ENCODE measurements around the gene CEBPG.

DNA sequence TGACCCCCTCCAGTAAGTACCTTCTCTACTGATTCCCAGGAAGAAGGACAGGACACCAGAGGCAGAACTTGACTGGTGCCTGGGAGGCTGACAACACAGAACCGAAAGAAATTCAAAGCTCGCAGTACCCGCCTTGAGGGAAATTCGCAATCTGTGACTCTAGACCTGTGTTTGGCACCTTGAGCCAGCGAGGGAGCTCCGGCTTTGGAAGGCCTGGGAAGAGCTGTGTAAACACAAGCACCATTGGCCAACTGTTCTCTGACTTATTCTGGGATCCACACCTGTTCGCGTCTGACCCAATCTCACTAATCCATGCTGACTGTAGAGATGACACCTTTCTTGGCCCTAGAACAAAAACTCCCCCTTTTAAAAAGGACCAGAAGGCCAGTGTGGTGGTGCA, 50.7 kb downstream of the CEBPG start:
- TF ChIP-seq, protein P1, sequence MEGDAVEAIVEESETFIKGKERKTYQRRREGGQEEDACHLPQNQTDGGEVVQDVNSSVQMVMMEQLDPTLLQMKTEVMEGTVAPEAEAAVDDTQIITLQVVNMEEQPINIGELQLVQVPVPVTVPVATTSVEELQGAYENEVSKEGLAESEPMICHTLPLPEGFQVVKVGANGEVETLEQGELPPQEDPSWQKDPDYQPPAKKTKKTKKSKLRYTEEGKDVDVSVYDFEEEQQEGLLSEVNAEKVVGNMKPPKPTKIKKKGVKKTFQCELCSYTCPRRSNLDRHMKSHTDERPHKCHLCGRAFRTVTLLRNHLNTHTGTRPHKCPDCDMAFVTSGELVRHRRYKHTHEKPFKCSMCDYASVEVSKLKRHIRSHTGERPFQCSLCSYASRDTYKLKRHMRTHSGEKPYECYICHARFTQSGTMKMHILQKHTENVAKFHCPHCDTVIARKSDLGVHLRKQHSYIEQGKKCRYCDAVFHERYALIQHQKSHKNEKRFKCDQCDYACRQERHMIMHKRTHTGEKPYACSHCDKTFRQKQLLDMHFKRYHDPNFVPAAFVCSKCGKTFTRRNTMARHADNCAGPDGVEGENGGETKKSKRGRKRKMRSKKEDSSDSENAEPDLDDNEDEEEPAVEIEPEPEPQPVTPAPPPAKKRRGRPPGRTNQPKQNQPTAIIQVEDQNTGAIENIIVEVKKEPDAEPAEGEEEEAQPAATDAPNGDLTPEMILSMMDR (conservative IDR thresholded peaks at IDR 0.05), result no peak
- no peak for TF ChIP-seq ZFX (IDR thresholded peaks at IDR 0.05)
